HCT116 (cell line): ENCODE data around the gene FASLG.

Experiments
- ATF3 ChIP-seq: IDR thresholded peaks from 2 replicates; pipeline ENCODE4 v1.6.1; 2012
- CTCF ChIP-seq, 3 experiments: fragments of 200-600 bp in 1 of 3; sonication (generic) in 1 of 3; IDR thresholded peaks in 2 of 3; conservative IDR thresholded peaks in 1 of 3; 2 replicates each; pipeline ENCODE4 v1.5.1; 2012 to 2017; ENCODE audit warnings: low read depth in 2 of 3, low read length in 2 of 3, antibody characterized with exemption in 1 of 3, borderline replicate concordance in 1 of 3, control low read depth in 1 of 3, mild to moderate bottlenecking in 1 of 3, mixed read lengths in 1 of 3, mixed run types in 1 of 3, moderate library complexity in 1 of 3; ENCODE audit not compliant: insufficient read depth in 1 of 3
- EGR1 ChIP-seq: IDR thresholded peaks from 2 replicates; pipeline ENCODE4 v1.6.1; 2012; ENCODE audit warnings: low read depth
- POLR2A ChIP-seq: IDR thresholded peaks from 2 replicates; pipeline ENCODE4 v1.7.0; 2011; ENCODE audit warnings: borderline replicate concordance; ENCODE audit not compliant: insufficient read depth, insufficient read length; ENCODE audit errors: extremely low read depth
- SP1 ChIP-seq: IDR thresholded peaks from 2 replicates; pipeline ENCODE4 v1.6.1; 2012; ENCODE audit warnings: low read depth

GRCh38 chr1:172680244-172680643 lies 21.3 kb downstream of the FASLG start:
- no peak for TF ChIP-seq CTCF (IDR thresholded peaks at IDR 0.05 in 2 of 3, conservative IDR thresholded peaks at IDR 0.05 in 1 of 3; ENCODE audit: borderline replicate concordance in 1 of 3, insufficient read depth in 1 of 3, low read depth in 2 of 3, low read length in 2 of 3)
- no peak for TF ChIP-seq EGR1
- TF ChIP-seq POLR2A: no peak
- no peak for TF ChIP-seq ATF3
- TF ChIP-seq SP1: no peak
